ENCODE data around the gene FLT4.

DNA sequence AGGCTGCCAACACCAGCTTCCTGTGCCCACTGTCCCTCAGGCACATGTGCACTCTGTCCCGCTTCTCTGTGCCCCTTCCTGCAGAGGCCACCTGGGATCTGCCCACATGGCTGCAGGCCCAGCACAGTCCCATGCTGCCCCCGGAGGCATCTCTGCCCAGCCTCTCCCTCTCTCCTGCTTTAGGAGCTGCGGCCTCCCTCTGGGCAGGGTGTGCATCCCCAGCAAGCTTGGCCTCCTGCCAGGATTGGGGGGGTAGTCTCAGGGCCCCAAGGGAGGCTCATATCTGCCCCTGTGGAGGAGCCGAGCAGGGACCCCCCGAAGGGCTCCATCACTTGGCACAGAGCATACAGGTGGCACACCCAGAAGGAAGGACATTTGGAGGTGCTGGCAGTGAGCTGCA is 24.8 kb downstream of the FLT4 start:
- TF ChIP-seq, protein P1, sequence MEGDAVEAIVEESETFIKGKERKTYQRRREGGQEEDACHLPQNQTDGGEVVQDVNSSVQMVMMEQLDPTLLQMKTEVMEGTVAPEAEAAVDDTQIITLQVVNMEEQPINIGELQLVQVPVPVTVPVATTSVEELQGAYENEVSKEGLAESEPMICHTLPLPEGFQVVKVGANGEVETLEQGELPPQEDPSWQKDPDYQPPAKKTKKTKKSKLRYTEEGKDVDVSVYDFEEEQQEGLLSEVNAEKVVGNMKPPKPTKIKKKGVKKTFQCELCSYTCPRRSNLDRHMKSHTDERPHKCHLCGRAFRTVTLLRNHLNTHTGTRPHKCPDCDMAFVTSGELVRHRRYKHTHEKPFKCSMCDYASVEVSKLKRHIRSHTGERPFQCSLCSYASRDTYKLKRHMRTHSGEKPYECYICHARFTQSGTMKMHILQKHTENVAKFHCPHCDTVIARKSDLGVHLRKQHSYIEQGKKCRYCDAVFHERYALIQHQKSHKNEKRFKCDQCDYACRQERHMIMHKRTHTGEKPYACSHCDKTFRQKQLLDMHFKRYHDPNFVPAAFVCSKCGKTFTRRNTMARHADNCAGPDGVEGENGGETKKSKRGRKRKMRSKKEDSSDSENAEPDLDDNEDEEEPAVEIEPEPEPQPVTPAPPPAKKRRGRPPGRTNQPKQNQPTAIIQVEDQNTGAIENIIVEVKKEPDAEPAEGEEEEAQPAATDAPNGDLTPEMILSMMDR (IDR thresholded peaks at IDR 0.05; ENCODE audit: insufficient read depth, low read depth, low read length): no peak
- TF ChIP-seq EZH2 (IDR thresholded peaks at IDR 0.05; ENCODE audit: insufficient read depth, low read length): no peak

Data from astrocyte (in vitro differentiated cells and primary cell).